HCT116 (cell line): ENCODE measurements around the gene SLC27A2.

Experiments
- ELF1 ChIP-seq: IDR thresholded peaks from 2 replicates; pipeline ENCODE4 v1.6.1; 2012; ENCODE audit warnings: low read depth, borderline replicate concordance
- POLR2A ChIP-seq: IDR thresholded peaks from 2 replicates; pipeline ENCODE4 v1.7.0; 2011; ENCODE audit warnings: borderline replicate concordance; ENCODE audit not compliant: insufficient read depth, insufficient read length; ENCODE audit errors: extremely low read depth
- TCF7L2 ChIP-seq: IDR thresholded peaks from 2 replicates; pipeline ENCODE4 v1.7.0; 2011; ENCODE audit warnings: borderline replicate concordance, inconsistent platforms; ENCODE audit not compliant: insufficient read depth, insufficient read length; ENCODE audit errors: extremely low read depth
- ZFX ChIP-seq: fragments of 450-650 bp; IDR thresholded peaks from 2 replicates; pipeline ENCODE4 v1.6.1; 2017
- ZNF274 ChIP-seq: fragments of 200-500 bp; sonication (Bioruptor generic); IDR thresholded peaks from 2 replicates; pipeline ENCODE4 v1.6.1; 2014; ENCODE audit warnings: mild to moderate bottlenecking, low read depth, low read length, inconsistent platforms
- TF ChIP-seq, protein P1 (sequence below), 3 experiments: fragments of 200-600 bp in 1 of 3; sonication (generic) in 1 of 3; IDR thresholded peaks in 2 of 3; conservative IDR thresholded peaks in 1 of 3; 2 replicates each; pipeline ENCODE4 v1.5.1; 2012 to 2017; ENCODE audit warnings: low read depth in 2 of 3, low read length in 2 of 3, antibody characterized with exemption in 1 of 3, borderline replicate concordance in 1 of 3, control low read depth in 1 of 3, mild to moderate bottlenecking in 1 of 3, mixed read lengths in 1 of 3, mixed run types in 1 of 3, moderate library complexity in 1 of 3; ENCODE audit not compliant: insufficient read depth in 1 of 3

DNA sequence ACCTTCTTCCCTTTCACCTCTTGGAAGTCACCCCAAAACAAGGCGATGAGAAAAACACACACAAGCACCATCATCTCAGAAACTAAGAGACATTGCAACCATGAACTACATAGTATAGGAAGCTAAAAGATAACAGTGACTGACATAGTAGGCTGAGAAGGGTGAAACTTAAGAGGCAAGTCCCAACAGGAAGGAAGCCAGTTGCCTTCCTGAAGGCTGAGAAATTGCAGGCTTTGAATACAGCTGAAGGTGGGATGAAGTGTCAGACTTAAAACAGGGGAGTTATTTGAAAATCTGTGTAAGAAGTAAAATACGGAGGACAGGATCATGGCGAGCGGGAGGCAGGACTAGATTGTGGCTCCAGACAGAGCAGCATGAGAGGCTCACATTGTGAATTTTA lies 27.8 kb downstream of the SLC27A2 start:
- TF ChIP-seq, protein P1, sequence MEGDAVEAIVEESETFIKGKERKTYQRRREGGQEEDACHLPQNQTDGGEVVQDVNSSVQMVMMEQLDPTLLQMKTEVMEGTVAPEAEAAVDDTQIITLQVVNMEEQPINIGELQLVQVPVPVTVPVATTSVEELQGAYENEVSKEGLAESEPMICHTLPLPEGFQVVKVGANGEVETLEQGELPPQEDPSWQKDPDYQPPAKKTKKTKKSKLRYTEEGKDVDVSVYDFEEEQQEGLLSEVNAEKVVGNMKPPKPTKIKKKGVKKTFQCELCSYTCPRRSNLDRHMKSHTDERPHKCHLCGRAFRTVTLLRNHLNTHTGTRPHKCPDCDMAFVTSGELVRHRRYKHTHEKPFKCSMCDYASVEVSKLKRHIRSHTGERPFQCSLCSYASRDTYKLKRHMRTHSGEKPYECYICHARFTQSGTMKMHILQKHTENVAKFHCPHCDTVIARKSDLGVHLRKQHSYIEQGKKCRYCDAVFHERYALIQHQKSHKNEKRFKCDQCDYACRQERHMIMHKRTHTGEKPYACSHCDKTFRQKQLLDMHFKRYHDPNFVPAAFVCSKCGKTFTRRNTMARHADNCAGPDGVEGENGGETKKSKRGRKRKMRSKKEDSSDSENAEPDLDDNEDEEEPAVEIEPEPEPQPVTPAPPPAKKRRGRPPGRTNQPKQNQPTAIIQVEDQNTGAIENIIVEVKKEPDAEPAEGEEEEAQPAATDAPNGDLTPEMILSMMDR (IDR thresholded peaks at IDR 0.05 in 2 of 3, conservative IDR thresholded peaks at IDR 0.05 in 1 of 3; ENCODE audit: borderline replicate concordance in 1 of 3, insufficient read depth in 1 of 3, low read depth in 2 of 3, low read length in 2 of 3), result no peak
- TF ChIP-seq TCF7L2, result no peak
- TF ChIP-seq POLR2A, result no peak
- TF ChIP-seq ZNF274, result no peak
- no peak for TF ChIP-seq ZFX
- TF ChIP-seq ELF1, result no peak
